ENCODE measurements around the gene ANKRD45. TPM values are rescaled to one million over a fixed set of nuclear protein-coding genes. Genes with fewer than 3 reads are reported as not detected.
"Not testable (repeated sequence)": the region's sequence is repeated elsewhere in the genome, so short reads cannot be mapped to it uniquely, and the experiment has no call there.

ANKRD45 gene
- total RNA-seq, 1 donor from 2014 or later: 3.1 TPM

GRCh38 chr1:173638043-173639021, 31.3 kb downstream of the ANKRD45 start:
- Mint-ChIP-seq H3K27me3 (no peaks in the 10 kb centered on the region), H3K27ac (no peak overlapping the region), H3K4me3 (no peak overlapping the region), H3K9me3 (peaks cover 3% of the 10 kb centered on the region), H3K4me1 (ENCODE audit: unreplicated experiment) (no peaks in the 10 kb centered on the region), H3K36me3 (no peaks in the 10 kb centered on the region)
- DNase-seq (ENCODE audit: extremely low spot score, unreplicated experiment): no peak
- TF ChIP-seq CTCF (conservative IDR thresholded peaks at IDR 0.05): no peak

- not testable (repeated sequence) for DNase-seq (ENCODE audit: extremely low spot score, unreplicated experiment); H3K4me3 Mint-ChIP-seq; H3K9me3 Mint-ChIP-seq; H3K27ac Mint-ChIP-seq; H3K27me3 Mint-ChIP-seq; H3K36me3 Mint-ChIP-seq; H3K4me1 Mint-ChIP-seq (ENCODE audit: unreplicated experiment)
These were observed 32.2 kb downstream of the ANKRD45 start for GRCh38 chr1:173637236-173638042.

- Mint-ChIP-seq H3K4me1 (ENCODE audit: unreplicated experiment) (no peaks in the 10 kb centered on the region), H3K27me3 (no peaks in the 10 kb centered on the region), H3K9me3 (peaks cover 3% of the 10 kb centered on the region), H3K4me3 (no peak within 1 kb of the TSS), H3K36me3 (no peaks in the 10 kb centered on the region), H3K27ac (no peak within 1 kb of the TSS)
- DNase-seq (ENCODE audit: extremely low spot score, unreplicated experiment): no peak
- TF ChIP-seq CTCF (conservative IDR thresholded peaks at IDR 0.05): no peak
These were observed 34.5 kb downstream of the ANKRD45 start, which contains the start of gene TEX50 for GRCh38 chr1:173635116-173635515. TSS of gene TEX50 (plus strand) at chr1:173635338. CDS start at chr1:173635522, 184 bp downstream.

- no peaks in the 10 kb centered on the region for H3K27me3 Mint-ChIP-seq
- TF ChIP-seq CTCF (conservative IDR thresholded peaks at IDR 0.05): no peak
- H3K27ac Mint-ChIP-seq: no peak overlapping the region
- no peaks in the 10 kb centered on the region for H3K9me3 Mint-ChIP-seq
- DNase-seq (ENCODE audit: extremely low spot score, unreplicated experiment): no peak
- no peaks in the 10 kb centered on the region for H3K4me1 Mint-ChIP-seq (ENCODE audit: unreplicated experiment)
- H3K36me3 Mint-ChIP-seq: no peaks in the 10 kb centered on the region
- H3K4me3 Mint-ChIP-seq: no peak overlapping the region
These were observed 40.8 kb downstream of the ANKRD45 start for GRCh38 chr1:173628888-173629287.

GRCh38 chr1:173627269-173627668, 42.4 kb downstream of the ANKRD45 start:
- Mint-ChIP-seq H3K4me3 (no peak overlapping the region), H3K27ac (no peak overlapping the region), H3K27me3 (no peaks in the 10 kb centered on the region), H3K9me3 (peaks cover 4% of the 10 kb centered on the region), H3K36me3 (no peaks in the 10 kb centered on the region), H3K4me1 (ENCODE audit: unreplicated experiment) (no peaks in the 10 kb centered on the region)
- no peak for TF ChIP-seq CTCF (conservative IDR thresholded peaks at IDR 0.05)
- no peak for DNase-seq (ENCODE audit: extremely low spot score, unreplicated experiment)

Data from type B pancreatic cell (in vitro differentiated cells).